ENCODE data around the gene COA3.

The COA3 gene

GRCh38 chr17:42792545-42792944 is 6.0 kb downstream of the COA3 start:
- H3K9me3 ChIP-seq (ENCODE audit: control insufficient read depth in 1 of 2, low read length in 2 of 2), result no peaks in the 10 kb centered on the region
- peaks cover 0 to 8% of the 10 kb centered on the region in 2 donors for H3K36me3 ChIP-seq (ENCODE audit: control insufficient read depth in 1 of 2, insufficient read depth in 2 of 2, low read length in 2 of 2)
- peaks cover 0 to 9% of the 10 kb centered on the region in 2 donors for H3K4me1 ChIP-seq (ENCODE audit: control insufficient read depth in 1 of 2, insufficient read depth in 2 of 2, low read length in 2 of 2)
- no peaks in the 10 kb centered on the region for H3K27me3 ChIP-seq (ENCODE audit: low read depth, low read length)
- H3K4me3 ChIP-seq (ENCODE audit: low read depth in 1 of 2, low read length in 2 of 2), result no peak overlapping the region
- H3K27ac ChIP-seq (ENCODE audit: low read length), result no peak overlapping the region

GRCh38 chr17:42791948-42792347 is 6.6 kb downstream of the COA3 start:
- H3K36me3 ChIP-seq (ENCODE audit: control insufficient read depth in 1 of 2, insufficient read depth in 2 of 2, low read length in 2 of 2), result peaks cover 0 to 8% of the 10 kb centered on the region in 2 donors
- H3K9me3 ChIP-seq (ENCODE audit: control insufficient read depth in 1 of 2, low read length in 2 of 2), result no peaks in the 10 kb centered on the region
- H3K27ac ChIP-seq (ENCODE audit: low read length), result no peak overlapping the region
- no peak overlapping the region for H3K4me3 ChIP-seq (ENCODE audit: low read depth in 1 of 2, low read length in 2 of 2)
- H3K4me1 ChIP-seq (ENCODE audit: control insufficient read depth in 1 of 2, insufficient read depth in 2 of 2, low read length in 2 of 2), result peaks cover 0 to 3% of the 10 kb centered on the region in 2 donors
- H3K27me3 ChIP-seq (ENCODE audit: low read depth, low read length), result no peaks in the 10 kb centered on the region

GRCh38 chr17:42787266-42787665 is 11.2 kb downstream of the COA3 start:
- H3K4me1 ChIP-seq (ENCODE audit: control insufficient read depth in 1 of 2, insufficient read depth in 2 of 2, low read length in 2 of 2), result peaks cover 0 to 20% of the 10 kb centered on the region in 2 donors
- H3K27ac ChIP-seq (ENCODE audit: low read length), result no peak overlapping the region
- H3K9me3 ChIP-seq (ENCODE audit: control insufficient read depth in 1 of 2, low read length in 2 of 2), result no peaks in the 10 kb centered on the region
- H3K27me3 ChIP-seq (ENCODE audit: low read depth, low read length), result peaks cover 39% of the 10 kb centered on the region
- no peak overlapping the region for H3K4me3 ChIP-seq (ENCODE audit: low read depth in 1 of 2, low read length in 2 of 2)
- H3K36me3 ChIP-seq (ENCODE audit: control insufficient read depth in 1 of 2, insufficient read depth in 2 of 2, low read length in 2 of 2), result no peaks in the 10 kb centered on the region

GRCh38 chr17:42784811-42785592 is 13.5 kb downstream of the COA3 start:
- Histone ChIP-seq H3K27me3 (ENCODE audit: low read depth, low read length) (peaks cover 51% of the 10 kb centered on the region), H3K27ac (ENCODE audit: low read length) (no peak overlapping the region), H3K9me3 (ENCODE audit: control insufficient read depth in 1 of 2, low read length in 2 of 2) (no peaks in the 10 kb centered on the region), H3K4me3 (ENCODE audit: low read depth in 1 of 2, low read length in 2 of 2) (no peak overlapping the region), H3K36me3 (ENCODE audit: control insufficient read depth in 1 of 2, insufficient read depth in 2 of 2, low read length in 2 of 2) (no peaks in the 10 kb centered on the region), H3K4me1 (ENCODE audit: control insufficient read depth in 1 of 2, insufficient read depth in 2 of 2, low read length in 2 of 2) (peaks cover 0 to 35% of the 10 kb centered on the region in 2 donors)

- Histone ChIP-seq H3K9me3 (ENCODE audit: control insufficient read depth in 1 of 2, low read length in 2 of 2) (no peaks in the 10 kb centered on the region), H3K4me3 (ENCODE audit: low read depth in 1 of 2, low read length in 2 of 2) (no peak overlapping the region), H3K4me1 (ENCODE audit: control insufficient read depth in 1 of 2, insufficient read depth in 2 of 2, low read length in 2 of 2) (peaks cover 0 to 38% of the 10 kb centered on the region in 2 donors), H3K36me3 (ENCODE audit: control insufficient read depth in 1 of 2, insufficient read depth in 2 of 2, low read length in 2 of 2) (peaks cover under 1 to 5% of the 10 kb centered on the region in 2 donors), H3K27ac (ENCODE audit: low read length) (no peak overlapping the region), H3K27me3 (ENCODE audit: low read depth, low read length) (peaks cover 51% of the 10 kb centered on the region)
These were observed 14.1 kb downstream of the COA3 start for GRCh38 chr17:42784409-42784808.

GRCh38 chr17:42783791-42784138 is 14.7 kb downstream of the COA3 start:
- Histone ChIP-seq H3K4me1 (ENCODE audit: control insufficient read depth in 1 of 2, insufficient read depth in 2 of 2, low read length in 2 of 2) (peaks cover 0 to 38% of the 10 kb centered on the region in 2 donors), H3K4me3 (ENCODE audit: low read depth in 1 of 2, low read length in 2 of 2) (no peak overlapping the region), H3K36me3 (ENCODE audit: control insufficient read depth in 1 of 2, insufficient read depth in 2 of 2, low read length in 2 of 2) (peaks cover 7 to 11% of the 10 kb centered on the region in 2 donors), H3K27ac (ENCODE audit: low read length) (no peak overlapping the region), H3K9me3 (ENCODE audit: control insufficient read depth in 1 of 2, low read length in 2 of 2) (no peaks in the 10 kb centered on the region), H3K27me3 (ENCODE audit: low read depth, low read length) (peaks cover 51% of the 10 kb centered on the region)

GRCh38 chr17:42783062-42783790 is 15.3 kb downstream of the COA3 start:
- Histone ChIP-seq H3K27ac (ENCODE audit: low read length) (no peak overlapping the region), H3K4me3 (ENCODE audit: low read depth in 1 of 2, low read length in 2 of 2) (no peak overlapping the region), H3K27me3 (ENCODE audit: low read depth, low read length) (peaks cover 51% of the 10 kb centered on the region), H3K4me1 (ENCODE audit: control insufficient read depth in 1 of 2, insufficient read depth in 2 of 2, low read length in 2 of 2) (peaks cover 0 to 38% of the 10 kb centered on the region in 2 donors), H3K9me3 (ENCODE audit: control insufficient read depth in 1 of 2, low read length in 2 of 2) (no peaks in the 10 kb centered on the region), H3K36me3 (ENCODE audit: control insufficient read depth in 1 of 2, insufficient read depth in 2 of 2, low read length in 2 of 2) (peaks cover 12 to 17% of the 10 kb centered on the region in 2 donors)

GRCh38 chr17:42782166-42783061 is 16.1 kb downstream of the COA3 start:
- H3K4me3 ChIP-seq (ENCODE audit: low read depth in 1 of 2, low read length in 2 of 2), result no peak overlapping the region
- H3K27ac ChIP-seq (ENCODE audit: low read length), result no peak overlapping the region
- peaks cover 19 to 25% of the 10 kb centered on the region in 2 donors for H3K36me3 ChIP-seq (ENCODE audit: control insufficient read depth in 1 of 2, insufficient read depth in 2 of 2, low read length in 2 of 2)
- peaks cover 51% of the 10 kb centered on the region for H3K27me3 ChIP-seq (ENCODE audit: low read depth, low read length)
- H3K9me3 ChIP-seq (ENCODE audit: control insufficient read depth in 1 of 2, low read length in 2 of 2), result no peaks in the 10 kb centered on the region
- H3K4me1 ChIP-seq (ENCODE audit: control insufficient read depth in 1 of 2, insufficient read depth in 2 of 2, low read length in 2 of 2), result peaks cover 0 to 38% of the 10 kb centered on the region in 2 donors

- peak overlapping the region in 1 of 2 donors; percentile 11 for H3K4me3 ChIP-seq (ENCODE audit: low read depth in 1 of 2, low read length in 2 of 2)
- peaks cover 51% of the 10 kb centered on the region for H3K27me3 ChIP-seq (ENCODE audit: low read depth, low read length)
- H3K4me1 ChIP-seq (ENCODE audit: control insufficient read depth in 1 of 2, insufficient read depth in 2 of 2, low read length in 2 of 2), result peaks cover 0 to 38% of the 10 kb centered on the region in 2 donors
These were observed 16.8 kb downstream of the COA3 start for GRCh38 chr17:42781639-42782165.

GRCh38 chr17:42780851-42781638 is 17.5 kb downstream of the COA3 start:
- Histone ChIP-seq H3K4me3 (ENCODE audit: low read depth in 1 of 2, low read length in 2 of 2) (peak overlapping the region; percentile 37 to 53), H3K27ac (ENCODE audit: low read length) (no peak overlapping the region), H3K4me1 (ENCODE audit: control insufficient read depth in 1 of 2, insufficient read depth in 2 of 2, low read length in 2 of 2) (peaks cover 0 to 38% of the 10 kb centered on the region in 2 donors), H3K27me3 (ENCODE audit: low read depth, low read length) (peaks cover 49% of the 10 kb centered on the region), H3K9me3 (ENCODE audit: control insufficient read depth in 1 of 2, low read length in 2 of 2) (no peaks in the 10 kb centered on the region), H3K36me3 (ENCODE audit: control insufficient read depth in 1 of 2, insufficient read depth in 2 of 2, low read length in 2 of 2) (peaks cover 21 to 26% of the 10 kb centered on the region in 2 donors)

More at GRCh38 chr17:42781639-42782165, 16.8 kb downstream of the COA3 start:
- H3K9me3 ChIP-seq (ENCODE audit: control insufficient read depth in 1 of 2, low read length in 2 of 2), result no peaks in the 10 kb centered on the region
- H3K27ac ChIP-seq (ENCODE audit: low read length), result no peak overlapping the region
- peaks cover 20 to 26% of the 10 kb centered on the region in 2 donors for H3K36me3 ChIP-seq (ENCODE audit: control insufficient read depth in 1 of 2, insufficient read depth in 2 of 2, low read length in 2 of 2)
